GM23248 (cell line): Measurements from ENCODE around the gene RPS27L. TPM values are rescaled to one million over a fixed set of nuclear protein-coding genes. Genes with fewer than 3 reads are reported as not detected.
A peak's percentile ranks its signal among the peaks of the same experiment; 100 is the strongest.

Experiments used
- DNase-seq: peaks from one replicate; pipeline ENCODE4 v3.0.0-alpha.2; 2015
- H2AFZ ChIP-seq: fragments of 200-600 bp; sonication (generic); 2 replicates; pipeline ENCODE4 v1.6.1; 2016; ENCODE audit warnings: antibody characterized with exemption
- H3F3A ChIP-seq: fragments of 200-600 bp; sonication (generic); 2 replicates; pipeline ENCODE4 v1.6.1; 2016; ENCODE audit warnings: mild to moderate bottlenecking, antibody characterized with exemption, mixed run types; ENCODE audit not compliant: insufficient read depth
- H3K27ac ChIP-seq: fragments of 200-600 bp; sonication (generic); 2 replicates; pipeline ENCODE4 v1.5.1; 2016; ENCODE audit warnings: mild to moderate bottlenecking
- H3K27me3 ChIP-seq: fragments of 200-600 bp; sonication (generic); replicated peaks from 2 replicates; pipeline ENCODE4 v1.6.1; 2016; ENCODE audit warnings: mild to moderate bottlenecking; ENCODE audit not compliant: insufficient read depth
- H3K36me3 ChIP-seq: fragments of 200-600 bp; sonication (generic); 2 replicates; pipeline ENCODE4 v1.6.1; 2016; ENCODE audit warnings: low read depth, mild to moderate bottlenecking
- H3K4me1 ChIP-seq: fragments of 200-600 bp; sonication (generic); 2 replicates; pipeline ENCODE4 v1.6.1; 2016; ENCODE audit warnings: mild to moderate bottlenecking; ENCODE audit not compliant: insufficient read depth
- H3K4me2 ChIP-seq: fragments of 200-600 bp; sonication (generic); one replicate; pipeline ENCODE4 v1.6.1; 2016; ENCODE audit warnings: mild to moderate bottlenecking; ENCODE audit not compliant: unreplicated experiment
- H3K4me3 ChIP-seq: fragments of 200-600 bp; sonication (generic); 2 replicates; pipeline ENCODE4 v1.5.1; 2016; ENCODE audit warnings: mild to moderate bottlenecking
- H3K79me2 ChIP-seq: fragments of 200-600 bp; sonication (generic); 2 replicates; pipeline ENCODE4 v1.6.1; 2016; ENCODE audit warnings: mild to moderate bottlenecking; ENCODE audit not compliant: insufficient read depth
- H3K9ac ChIP-seq: fragments of 200-600 bp; sonication (generic); 2 replicates; pipeline ENCODE4 v1.6.1; 2016; ENCODE audit warnings: mild to moderate bottlenecking
- H3K9me2 ChIP-seq: fragments of 200-600 bp; sonication (generic); 2 replicates; pipeline ENCODE4 v1.6.1; 2016; ENCODE audit warnings: mixed run types, mild to moderate bottlenecking, moderate library complexity; ENCODE audit not compliant: insufficient read depth
- H3K9me3 ChIP-seq: fragments of 200-600 bp; sonication (generic); one replicate; pipeline ENCODE4 v1.6.1; 2017; ENCODE audit warnings: low read depth
- H4K20me1 ChIP-seq: fragments of 200-600 bp; sonication (generic); 2 replicates; pipeline ENCODE4 v1.6.0; 2016; ENCODE audit not compliant: insufficient read depth
- EZH2 ChIP-seq: fragments of 200-600 bp; sonication (generic); IDR thresholded peaks from 2 replicates; pipeline ENCODE4 v1.6.1; 2018; ENCODE audit warnings: antibody characterized with exemption, mild to moderate bottlenecking; ENCODE audit not compliant: insufficient read depth, poor library complexity, severe bottlenecking
- EZH2phosphoT487 ChIP-seq: fragments of 200-600 bp; sonication (generic); IDR thresholded peaks from 2 replicates; pipeline ENCODE4 v1.6.1; 2018; ENCODE audit warnings: antibody characterized with exemption, moderate library complexity, mild to moderate bottlenecking, low read depth; ENCODE audit not compliant: insufficient read depth
- WGBS, 2 experiments: methylation state at CpG; one replicate each; pipeline ENCODE4 v1.1.6; 2015 to 2017; ENCODE audit warnings: low lambda C conversion rate in 2 of 2, low coverage in 1 of 2; ENCODE audit errors: missing lambda C conversion rate in 2 of 2; 5-methylcytosine and 5-hydroxymethylcytosine counted together
- in situ Hi-C: fragments of 300-500 bp; cut with MboI; formaldehyde crosslinking; loops from 2 replicates; pipeline ENCODE4 v1.15.0; 2020
- polyA plus RNA-seq: library from polyadenylated mRNA; unstranded; fragments of >200 nt; fragmentation: Nextera tagmentation; extraction: Ambion mirVana; gene quantifications from 2 replicates; pipeline ENCODE4 v1.2.1, GENCODE V29; 2016
- total RNA-seq: library from RNA; depleted of rRNA; stranded (reverse); fragments of >200 nt; shearing (Covaris generic); gene quantifications from 2 replicates; pipeline ENCODE4 v1.2.3, GENCODE V29; 2014

Gene RPS27L
- total and polyA plus RNA-seq, 2 experiments from 2014 or later: 151 to 1,181 TPM

- H3K27me3 ChIP-seq: no peaks in the 10 kb centered on the region
- peak overlapping the region; percentile 22; the same call in 1 of the 2 replicates for H3K4me3 ChIP-seq
- WGBS, 2 experiments: 82 to 85% methylated on average over 5 of the region's 5 CpGs
- peak overlapping the region; percentile 65 for H3K4me2 ChIP-seq
- peaks cover 8% of the 10 kb centered on the region for H3K36me3 ChIP-seq
- H3K4me1 ChIP-seq: peaks cover 49% of the 10 kb centered on the region
- H3F3A ChIP-seq: peaks cover 47% of the 10 kb centered on the region
- peak overlapping the region; percentile 95 for H3K27ac ChIP-seq
- H2AFZ ChIP-seq: 0 out of 2 replicates have a peak overlapping the region, but pooled peaks have one; percentile 14
- H3K9ac ChIP-seq: peak overlapping the region; percentile 77
- in situ Hi-C loops: no loop called here
- TF ChIP-seq EZH2phosphoT487 (no peak), EZH2 (no peak)
- no peaks in the 10 kb centered on the region for H4K20me1 ChIP-seq
- no peaks in the 10 kb centered on the region for H3K9me2 ChIP-seq
- H3K79me2 ChIP-seq: peaks cover 38% of the 10 kb centered on the region
- H3K9me3 ChIP-seq: no peaks in the 10 kb centered on the region
- DNase-seq: no peak
Observed at GRCh38 chr15:63135281-63135680, 22.0 kb downstream of the RPS27L start.

- no peaks in the 10 kb centered on the region for H4K20me1 ChIP-seq
- H3F3A ChIP-seq: peaks cover 47% of the 10 kb centered on the region
- H3K9me2 ChIP-seq: no peaks in the 10 kb centered on the region
- peak overlapping the region; percentile 65 for H3K4me2 ChIP-seq
- H3K4me1 ChIP-seq: peaks cover 49% of the 10 kb centered on the region
- TF ChIP-seq EZH2phosphoT487 (no peak), EZH2 (no peak)
- 0 out of 2 replicates have a peak overlapping the region, but pooled peaks have one; percentile 77 for H3K9ac ChIP-seq
- H3K4me3 ChIP-seq: 0 out of 2 replicates have a peak overlapping the region, but pooled peaks have one; percentile 33
- in situ Hi-C loops: no loop called here
- peak overlapping the region; percentile 95 for H3K27ac ChIP-seq
- H3K9me3 ChIP-seq: no peaks in the 10 kb centered on the region
- peaks cover 46% of the 10 kb centered on the region for H3K79me2 ChIP-seq
- H3K36me3 ChIP-seq: peaks cover 16% of the 10 kb centered on the region
- no peaks in the 10 kb centered on the region for H3K27me3 ChIP-seq
- no peak overlapping the region for H2AFZ ChIP-seq
- no peak for DNase-seq
- WGBS, 2 experiments: 98% methylated on average over 2 of the region's 2 CpGs
Observed at GRCh38 chr15:63134245-63134985, 22.9 kb downstream of the RPS27L start.

- WGBS, 2 experiments: 9 to 15% methylated on average over 1 of the region's 1 CpG
- Histone ChIP-seq H3F3A (peaks cover 47% of the 10 kb centered on the region), H3K27ac (peak overlapping the region; percentile 95), H3K79me2 (peaks cover 52% of the 10 kb centered on the region), H3K9me2 (no peaks in the 10 kb centered on the region), H3K4me2 (peak overlapping the region; percentile 65), H3K27me3 (no peaks in the 10 kb centered on the region), H3K4me1 (peaks cover 49% of the 10 kb centered on the region), H3K9me3 (no peaks in the 10 kb centered on the region), H4K20me1 (no peaks in the 10 kb centered on the region), H2AFZ (no peak overlapping the region), H3K4me3 (peak overlapping the region; percentile 33), H3K9ac (peak overlapping the region; percentile 23; the same call in 1 of the 2 replicates), H3K36me3 (peaks cover 21% of the 10 kb centered on the region)
- in situ Hi-C loops: no loop called here
- peak; percentile 63 for DNase-seq
- TF ChIP-seq EZH2: no peak
- TF ChIP-seq EZH2phosphoT487: no peak
Observed at GRCh38 chr15:63133786-63134185, 23.5 kb downstream of the RPS27L start.

- Histone ChIP-seq H3K79me2 (peaks cover 75% of the 10 kb centered on the region), H3K9me3 (no peaks in the 10 kb centered on the region), H3K27me3 (no peaks in the 10 kb centered on the region), H4K20me1 (no peaks in the 10 kb centered on the region), H3K9ac (no peak overlapping the region), H3K36me3 (peaks cover 43% of the 10 kb centered on the region), H3K27ac (no peak overlapping the region), H3K4me2 (peak overlapping the region; percentile 13), H3F3A (no peaks in the 10 kb centered on the region), H3K9me2 (no peaks in the 10 kb centered on the region), H3K4me3 (no peak overlapping the region), H2AFZ (no peak overlapping the region), H3K4me1 (peaks cover 9% of the 10 kb centered on the region; the same call in 1 of the 2 replicates)
- no peak for DNase-seq
- 63 to 64% methylated on average over 3 of the region's 3 CpGs for WGBS, 2 experiments
- TF ChIP-seq EZH2 (no peak), EZH2phosphoT487 (no peak)
- in situ Hi-C loops: no loop called here
Observed at GRCh38 chr15:63126726-63127125, 30.6 kb downstream of the RPS27L start.
